Tibial nerve (tissue), 4 donors: ENCODE results near the gene CTDSPL.
A peak's percentile ranks its signal among the peaks of the same experiment; 100 is the strongest.

Experiments
- EP300 ChIP-seq, 2 donors: sonication (generic); formaldehyde crosslinking; IDR thresholded peaks; one replicate each; pipeline ENCODE4 v1.6.1; 2017; ENCODE audit warnings: antibody characterized with exemption in 2 of 2, mild to moderate bottlenecking in 1 of 2
- POLR2A ChIP-seq, 2 donors: fragments of 450-650 bp; IDR thresholded peaks; one replicate each; pipeline ENCODE4 v1.6.1; 2017; ENCODE audit warnings: antibody characterized with exemption in 2 of 2, mild to moderate bottlenecking in 2 of 2, moderate library complexity in 2 of 2
- TF ChIP-seq, protein P1 (sequence below), 5 experiments: fragments of 200-600 bp in 3 of 5; fragments of 450-650 bp in 2 of 5; sonication (generic) in 3 of 5; IDR thresholded peaks; one replicate each; pipeline ENCODE4 v1.5.1; 2016 to 2019; ENCODE audit warnings: antibody characterized with exemption in 5 of 5, mild to moderate bottlenecking in 3 of 5, moderate library complexity in 2 of 5

DNA sequence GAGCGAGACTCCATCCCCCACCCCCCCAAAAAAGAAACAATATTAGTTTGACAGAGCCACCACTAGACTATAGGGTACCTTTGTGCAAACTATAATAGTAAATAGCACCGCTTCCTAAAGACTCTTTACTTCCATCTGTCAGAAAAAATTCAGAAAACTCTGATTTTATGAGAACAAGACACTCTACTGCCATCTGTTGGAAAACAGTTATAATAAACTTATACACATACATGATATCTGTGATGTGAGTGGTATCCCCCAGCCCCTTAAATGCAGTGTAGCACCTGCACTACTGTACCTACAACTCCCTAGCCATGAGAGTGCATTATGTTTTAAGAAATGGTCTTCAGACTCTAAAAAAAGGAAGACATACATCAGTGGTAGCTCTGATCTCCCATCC lies 47.1 kb upstream of the CTDSPL start:
- TF ChIP-seq, protein P1, sequence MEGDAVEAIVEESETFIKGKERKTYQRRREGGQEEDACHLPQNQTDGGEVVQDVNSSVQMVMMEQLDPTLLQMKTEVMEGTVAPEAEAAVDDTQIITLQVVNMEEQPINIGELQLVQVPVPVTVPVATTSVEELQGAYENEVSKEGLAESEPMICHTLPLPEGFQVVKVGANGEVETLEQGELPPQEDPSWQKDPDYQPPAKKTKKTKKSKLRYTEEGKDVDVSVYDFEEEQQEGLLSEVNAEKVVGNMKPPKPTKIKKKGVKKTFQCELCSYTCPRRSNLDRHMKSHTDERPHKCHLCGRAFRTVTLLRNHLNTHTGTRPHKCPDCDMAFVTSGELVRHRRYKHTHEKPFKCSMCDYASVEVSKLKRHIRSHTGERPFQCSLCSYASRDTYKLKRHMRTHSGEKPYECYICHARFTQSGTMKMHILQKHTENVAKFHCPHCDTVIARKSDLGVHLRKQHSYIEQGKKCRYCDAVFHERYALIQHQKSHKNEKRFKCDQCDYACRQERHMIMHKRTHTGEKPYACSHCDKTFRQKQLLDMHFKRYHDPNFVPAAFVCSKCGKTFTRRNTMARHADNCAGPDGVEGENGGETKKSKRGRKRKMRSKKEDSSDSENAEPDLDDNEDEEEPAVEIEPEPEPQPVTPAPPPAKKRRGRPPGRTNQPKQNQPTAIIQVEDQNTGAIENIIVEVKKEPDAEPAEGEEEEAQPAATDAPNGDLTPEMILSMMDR (IDR thresholded peaks at IDR 0.05) = peak in 3 of 5 experiments; percentile 15 to 41 (median 28)
- TF ChIP-seq EP300 (IDR thresholded peaks at IDR 0.05) = no peak
- no peak for TF ChIP-seq POLR2A (IDR thresholded peaks at IDR 0.05)
